ENCODE results near the gene LIN7A.
"Not testable (repeated sequence)": the region's sequence is repeated elsewhere in the genome, so short reads cannot be mapped to it uniquely, and the experiment has no call there.

The LIN7A gene

DNA sequence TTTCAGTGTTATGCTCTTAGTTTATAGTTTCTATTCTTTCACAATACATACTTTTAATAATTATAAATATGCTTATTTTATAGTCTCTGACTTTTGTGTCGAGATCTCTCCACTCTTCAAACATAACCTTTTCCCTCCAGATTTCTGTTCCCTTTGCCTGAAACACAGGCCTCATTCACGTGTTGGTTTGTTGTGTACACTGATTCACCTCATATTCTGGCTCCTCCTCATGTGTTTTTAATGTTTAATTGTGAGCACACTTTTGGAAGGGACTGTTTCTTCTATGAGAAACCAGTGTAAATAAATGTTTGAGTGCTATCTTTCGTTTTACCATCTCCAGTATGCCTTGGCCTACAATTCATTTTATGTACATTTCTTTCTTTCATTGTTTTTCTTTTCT lies 20.1 kb downstream of the LIN7A start:
- DNase-seq: no peak

DNA sequence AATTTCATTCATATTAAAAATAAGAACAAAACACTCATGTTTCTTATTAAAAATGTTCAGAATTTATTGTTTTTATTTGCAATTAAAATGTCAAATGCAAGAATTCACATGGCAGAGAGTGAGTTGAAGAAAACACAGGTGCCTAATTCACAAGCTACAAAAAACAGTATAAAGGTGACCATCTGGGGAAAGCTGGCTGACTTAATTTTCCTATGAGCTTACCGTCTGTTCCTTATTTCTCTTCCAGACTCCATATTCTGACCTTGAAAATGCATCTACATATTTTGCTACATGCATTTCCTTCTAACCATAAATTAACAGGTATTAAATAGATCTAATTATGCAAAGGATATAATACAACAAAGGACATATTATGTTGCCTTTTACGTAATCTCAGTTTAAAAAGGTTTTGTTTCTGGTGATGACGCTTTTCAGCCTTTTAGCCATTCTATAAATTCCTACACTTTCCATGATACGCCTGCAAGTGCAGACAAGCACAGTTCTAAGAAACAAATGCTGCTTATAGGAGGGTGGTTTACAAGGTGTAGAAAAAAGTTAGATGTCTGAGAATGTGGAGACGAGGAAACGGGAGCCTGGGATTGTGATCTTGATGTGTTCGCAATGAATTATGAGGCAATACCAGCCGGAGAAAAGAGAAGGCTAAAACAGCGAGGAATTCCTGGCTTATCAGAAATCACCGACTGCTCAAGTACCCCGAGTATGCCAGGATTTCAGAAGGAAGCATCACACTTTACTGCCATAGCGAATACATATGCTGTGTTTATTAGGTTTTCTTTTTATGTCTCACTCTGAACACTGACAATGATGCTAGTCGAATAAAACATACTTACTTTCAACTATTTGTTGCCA lies 24.6 kb downstream of the LIN7A start:
- no peak for DNase-seq

DNA sequence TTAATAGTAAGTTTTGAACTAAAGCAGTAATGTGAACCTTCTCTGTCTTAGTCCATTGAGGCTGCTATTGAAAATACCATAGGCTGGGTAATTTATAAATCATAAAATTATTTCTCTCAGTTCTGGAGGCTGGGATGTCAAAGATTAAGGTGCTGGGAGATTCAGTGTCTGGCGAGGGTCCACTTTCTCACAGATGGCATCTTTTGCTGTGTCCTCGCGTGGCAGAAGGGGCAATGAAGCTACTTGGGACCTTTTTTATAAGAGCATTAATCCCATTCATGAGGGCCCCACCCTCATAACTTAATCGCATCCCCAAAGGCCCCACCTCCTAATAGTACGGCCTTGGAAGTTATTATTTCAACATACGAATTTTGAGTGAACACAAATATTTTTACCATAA lies 28.4 kb downstream of the LIN7A start:
- DNase-seq: no peak

DNA sequence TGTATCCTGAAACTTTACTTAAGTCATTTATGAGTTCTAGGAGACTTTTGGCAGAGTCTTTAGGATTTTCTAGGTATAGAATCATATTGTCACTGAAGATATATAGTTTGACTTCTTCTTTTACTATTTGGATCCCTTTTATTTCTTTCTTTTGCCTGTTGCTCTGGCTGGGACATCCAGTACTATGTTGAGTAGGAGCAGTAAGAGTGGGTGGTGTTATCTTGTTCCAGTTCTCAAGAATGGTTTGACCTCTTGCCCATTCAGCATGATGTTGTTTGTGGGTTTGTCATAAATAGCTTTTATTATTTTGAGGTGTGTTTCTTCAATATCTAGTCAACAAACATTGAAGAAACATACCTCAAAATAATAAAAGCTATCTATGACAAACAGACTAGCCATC lies 35.0 kb downstream of the LIN7A start:
- no peak for DNase-seq

DNA sequence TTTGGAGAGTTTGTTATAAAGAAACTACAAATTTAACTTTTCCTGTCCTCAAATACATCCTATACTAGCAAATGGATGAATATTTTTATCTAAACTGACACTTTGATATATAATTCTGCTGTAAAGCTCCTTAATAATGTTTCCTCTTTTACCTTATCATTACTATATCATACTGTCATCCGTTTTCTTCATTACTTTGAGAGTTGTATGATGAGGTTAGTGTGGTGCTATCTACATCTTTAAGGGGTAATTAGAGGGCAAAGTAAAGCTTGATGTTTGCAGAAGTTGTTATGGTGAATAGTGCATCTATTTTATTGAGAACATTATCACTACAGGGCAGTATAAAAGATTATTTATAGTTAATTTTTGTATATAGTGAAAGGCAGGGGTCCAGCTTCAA lies 36.1 kb downstream of the LIN7A start:
- no peak for DNase-seq

DNA sequence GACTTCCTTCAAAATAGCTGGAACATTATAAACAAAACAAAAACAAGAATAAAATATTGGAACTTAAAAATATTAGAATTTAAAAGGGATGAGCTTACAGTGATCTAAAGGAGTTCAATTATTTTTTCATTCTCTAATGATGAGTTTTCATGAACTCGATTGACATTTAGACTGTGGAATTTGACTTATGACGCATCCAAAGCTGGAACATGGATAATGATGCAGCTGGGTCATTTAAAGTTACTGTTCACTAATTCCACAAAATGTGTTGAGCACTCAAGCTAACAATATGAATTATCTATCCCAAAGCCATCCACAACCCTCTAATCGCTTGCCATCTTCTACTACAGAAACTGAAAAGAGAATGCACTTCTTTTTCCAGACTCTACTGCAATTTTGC lies 42.5 kb downstream of the LIN7A start:
- no peak for DNase-seq

DNA sequence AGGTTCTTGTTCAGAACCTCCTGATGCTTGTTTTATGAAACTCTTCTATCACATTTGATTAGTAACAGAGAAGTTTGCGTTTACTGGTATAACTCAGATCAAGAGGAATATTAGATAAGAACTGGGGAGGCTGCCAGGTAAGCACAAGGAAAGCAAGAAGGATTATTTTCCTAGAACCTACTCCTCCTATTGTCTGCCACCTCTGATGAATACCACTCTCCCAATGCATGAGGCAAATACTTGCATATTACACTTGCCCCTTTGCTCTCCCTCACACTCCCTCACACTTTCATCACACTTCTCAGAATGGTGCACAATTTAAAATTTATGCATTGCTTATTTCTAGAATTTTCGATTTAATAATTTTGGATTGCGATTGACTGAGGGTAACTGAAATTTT lies 43.6 kb downstream of the LIN7A start:
- no peak for DNase-seq

DNA sequence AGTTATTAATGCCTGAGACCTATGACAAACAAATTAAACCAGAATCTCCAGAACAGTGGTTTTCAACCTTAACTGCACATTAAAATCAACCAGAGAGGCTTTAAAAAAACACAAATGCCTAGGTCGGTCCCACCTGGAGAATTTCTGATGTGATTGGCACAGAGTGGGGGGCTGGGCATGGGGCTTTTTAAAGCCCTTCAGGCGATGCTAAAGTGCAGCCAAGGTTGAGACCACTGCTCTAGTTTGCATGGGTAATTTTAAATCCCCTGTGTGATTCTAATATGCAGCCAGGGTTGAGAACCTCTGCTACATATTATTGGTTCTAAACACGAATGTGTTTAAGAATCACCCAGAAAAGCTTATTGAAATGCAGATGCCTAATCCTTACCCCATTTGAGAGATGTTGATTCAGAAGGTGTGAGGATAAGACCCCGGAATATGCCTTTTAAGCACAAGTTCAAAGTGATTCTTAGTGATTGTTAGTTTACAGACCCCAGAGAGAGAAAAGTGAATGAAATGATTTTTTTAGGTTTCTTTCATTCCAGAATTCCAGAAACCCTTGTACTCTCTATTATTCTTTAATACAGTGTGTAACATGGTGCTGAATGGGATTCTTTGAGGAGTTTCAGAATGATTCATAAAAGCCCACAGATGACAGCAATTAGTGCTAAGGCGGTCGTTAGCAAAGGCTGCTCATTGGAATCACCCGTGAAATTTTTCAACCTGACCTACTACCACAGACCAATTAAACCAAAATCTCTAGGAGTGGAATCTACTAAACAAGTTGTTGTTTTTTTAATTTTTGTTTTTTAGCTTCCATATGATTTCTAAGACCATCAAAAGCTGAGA lies 44.9 kb downstream of the LIN7A start:
- DNase-seq: no peak

DNA sequence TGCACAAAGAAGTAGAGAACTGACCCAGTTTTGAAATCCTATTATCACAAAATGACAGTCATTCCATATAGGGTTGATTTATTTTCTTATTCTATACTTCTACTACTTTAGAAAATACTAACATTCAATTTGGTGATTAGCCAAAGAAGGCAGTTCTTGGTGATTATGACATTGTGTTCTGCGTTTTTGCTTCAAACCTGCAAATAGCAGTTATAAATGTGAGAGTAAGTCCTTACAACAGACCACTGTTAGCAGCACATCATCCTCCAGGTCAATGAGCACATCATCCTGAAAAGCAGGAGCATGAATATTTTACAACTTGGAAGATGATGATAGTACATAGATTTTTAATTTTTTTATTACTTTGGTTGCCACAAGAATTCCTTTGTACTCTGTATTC lies 53.1 kb downstream of the LIN7A start:
- DNase-seq: no peak

DNA sequence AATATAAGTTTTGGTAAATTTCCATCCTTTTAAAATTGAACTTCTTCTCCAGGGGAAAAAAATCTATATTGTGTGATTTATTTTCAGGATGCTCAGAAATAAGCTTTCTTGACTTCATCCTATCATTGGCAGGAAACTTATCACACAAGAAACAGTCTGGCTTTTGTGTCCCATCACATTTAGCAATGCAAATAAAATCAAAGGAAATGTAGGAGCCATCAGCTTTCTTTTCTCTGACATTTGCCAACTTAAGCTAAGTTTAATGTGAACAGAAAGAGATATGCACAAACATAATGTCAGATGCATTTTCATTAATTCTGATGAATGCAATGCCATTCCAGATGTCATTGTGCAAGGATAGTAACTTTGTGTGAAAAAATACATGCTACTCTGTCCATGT lies 56.6 kb downstream of the LIN7A start:
- no peak for DNase-seq

DNA sequence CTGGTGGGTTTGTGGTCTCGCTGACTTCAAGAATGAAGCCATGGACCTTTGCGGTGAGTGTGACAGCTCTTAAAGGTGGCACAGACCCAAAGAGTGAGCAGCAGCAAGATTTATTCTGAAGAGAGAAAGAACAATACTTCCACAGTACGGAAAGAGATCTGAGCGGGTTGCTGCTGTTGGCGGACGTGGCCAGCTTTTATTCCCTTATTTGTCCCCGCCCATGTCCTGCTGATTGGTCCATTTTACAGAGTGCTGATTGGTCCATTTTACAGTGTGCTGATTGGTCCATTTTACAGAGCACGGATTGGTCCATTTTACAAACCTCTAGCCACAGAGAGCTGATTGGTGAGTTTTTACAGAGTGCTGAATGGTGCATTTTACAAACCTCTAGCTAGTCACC lies 59.3 kb downstream of the LIN7A start:
- DNase-seq: not testable (repeated sequence)

DNA sequence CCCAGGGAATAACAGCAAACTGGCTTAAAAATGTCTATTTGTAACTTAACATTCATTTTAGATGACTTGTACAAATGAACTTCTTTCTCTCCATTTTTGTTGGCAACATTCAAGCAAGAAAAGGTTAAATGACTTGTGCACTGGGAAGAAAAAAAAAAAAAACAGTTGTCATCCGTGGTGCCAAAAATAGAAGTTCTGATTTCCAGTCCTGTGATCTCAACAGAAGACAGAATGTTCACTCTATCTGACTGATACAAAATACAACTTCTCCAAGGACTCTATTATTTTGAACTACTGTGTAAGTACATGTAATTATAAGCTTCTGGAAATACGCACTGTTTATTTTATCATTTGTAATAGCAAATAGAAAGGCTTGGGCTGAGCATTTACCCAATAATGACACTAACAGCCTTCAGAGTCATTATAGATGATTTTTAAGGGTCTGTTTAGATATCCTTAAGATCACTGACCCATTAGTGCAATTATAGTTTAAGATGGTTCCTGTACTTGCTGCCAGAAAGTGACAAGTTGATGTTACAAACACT lies 59.9 kb downstream of the LIN7A start:
- DNase-seq: no peak

DNA sequence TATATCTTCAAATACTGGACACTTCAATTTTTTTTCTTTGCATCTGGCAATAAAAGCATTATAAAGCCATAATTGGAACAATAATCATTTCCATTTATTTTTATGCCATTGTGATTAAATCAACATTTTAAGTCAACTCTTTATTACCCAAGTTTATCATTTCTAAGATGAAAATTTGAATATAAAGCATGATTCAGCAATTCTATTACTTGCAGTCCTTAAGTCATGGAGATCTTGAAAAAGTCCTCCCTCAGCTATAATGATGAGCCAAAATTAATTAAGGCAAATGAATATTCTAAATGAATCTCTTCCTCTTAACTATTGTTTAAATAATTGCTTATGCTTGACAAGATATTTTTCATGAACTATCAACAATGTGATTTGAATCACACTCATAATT lies 65.7 kb downstream of the LIN7A start:
- no peak for DNase-seq

DNA sequence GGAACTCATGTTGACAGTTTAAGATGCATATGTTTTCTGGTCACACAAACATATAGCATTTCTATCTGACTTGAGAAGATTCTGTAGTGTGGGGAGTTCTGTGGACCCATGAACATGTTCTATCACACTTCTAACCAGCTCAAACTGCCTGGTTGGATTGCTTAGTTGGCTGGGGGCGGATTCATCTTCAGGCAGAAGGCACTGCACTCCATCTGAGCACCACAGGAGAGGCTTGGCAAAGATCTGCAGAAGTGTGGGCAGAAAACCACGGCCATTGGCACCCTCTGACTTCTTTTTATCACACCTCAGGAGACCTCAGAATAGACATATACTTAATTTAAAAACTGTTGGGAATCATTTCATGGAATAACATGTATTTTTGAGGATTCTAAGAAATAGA lies 68.5 kb downstream of the LIN7A start:
- no peak for DNase-seq

DNA sequence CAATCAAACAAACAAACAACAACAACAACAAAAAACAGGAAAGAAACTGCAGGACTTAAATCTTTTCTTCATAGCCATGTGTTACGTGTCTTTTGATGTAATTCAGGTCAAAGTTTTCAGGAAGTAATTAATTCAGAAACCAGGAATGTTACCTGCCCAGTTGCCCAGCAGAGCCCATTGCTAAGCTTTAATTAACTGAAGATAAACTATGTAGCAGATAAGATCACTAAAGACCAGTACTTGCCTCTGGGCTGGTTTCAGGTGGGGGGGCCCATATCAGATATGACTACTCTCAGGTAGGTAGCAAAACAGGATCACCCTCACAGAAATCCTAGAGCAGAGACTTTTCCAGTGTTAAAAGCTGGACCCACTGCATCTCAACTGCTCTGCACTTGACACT lies 69.2 kb downstream of the LIN7A start:
- DNase-seq: no peak

DNA sequence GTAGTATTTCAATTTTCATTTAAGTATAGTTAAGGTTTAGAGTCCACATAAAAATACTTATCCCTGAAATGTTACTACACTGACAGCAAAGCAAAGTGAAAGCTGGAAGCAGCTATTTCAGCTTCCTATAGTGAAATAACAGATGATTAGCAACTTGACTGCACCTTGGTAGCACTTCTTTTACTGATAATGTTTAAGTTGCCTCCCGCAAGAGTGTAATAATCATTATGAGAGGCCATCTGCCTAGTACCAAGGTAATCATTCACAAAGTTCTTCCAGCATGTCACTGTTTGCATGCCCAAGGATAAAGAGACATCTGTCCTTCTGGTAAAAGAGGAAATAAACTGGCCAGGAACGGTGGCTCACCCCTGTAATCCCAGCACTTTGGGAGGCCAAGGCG lies 69.8 kb downstream of the LIN7A start:
- no peak for DNase-seq

DNA sequence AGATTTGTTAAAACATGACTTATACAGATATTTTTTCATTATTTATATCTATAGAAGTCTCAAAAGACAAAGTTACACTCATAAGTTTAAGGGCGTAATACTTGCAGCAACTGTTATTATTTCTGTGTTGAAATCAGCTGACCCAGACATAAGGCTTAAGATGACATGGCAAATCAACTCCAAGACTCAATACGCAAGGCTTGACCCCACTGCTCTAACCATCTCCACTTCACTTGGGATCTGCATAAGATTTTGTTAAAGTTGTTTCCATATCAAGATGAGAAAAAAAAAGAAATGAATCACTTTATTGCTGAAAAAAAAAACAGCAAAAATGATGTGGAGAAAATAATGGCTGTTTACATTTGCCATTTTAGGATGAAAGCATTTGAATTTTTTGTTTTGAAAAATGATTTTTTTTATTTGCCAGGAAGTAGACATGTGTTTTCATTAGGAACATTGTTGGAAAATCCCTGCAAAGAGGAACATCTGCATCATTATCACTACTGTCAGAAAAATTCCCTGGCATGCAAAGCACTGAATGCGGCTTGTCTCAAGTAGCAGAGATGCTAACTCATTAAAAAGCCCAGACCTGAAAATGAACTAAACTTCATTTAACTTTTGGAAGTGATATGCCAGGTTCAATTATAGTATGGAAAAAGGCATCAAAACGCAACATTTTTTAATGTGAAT lies 73.5 kb downstream of the LIN7A start:
- no peak for DNase-seq

DNA sequence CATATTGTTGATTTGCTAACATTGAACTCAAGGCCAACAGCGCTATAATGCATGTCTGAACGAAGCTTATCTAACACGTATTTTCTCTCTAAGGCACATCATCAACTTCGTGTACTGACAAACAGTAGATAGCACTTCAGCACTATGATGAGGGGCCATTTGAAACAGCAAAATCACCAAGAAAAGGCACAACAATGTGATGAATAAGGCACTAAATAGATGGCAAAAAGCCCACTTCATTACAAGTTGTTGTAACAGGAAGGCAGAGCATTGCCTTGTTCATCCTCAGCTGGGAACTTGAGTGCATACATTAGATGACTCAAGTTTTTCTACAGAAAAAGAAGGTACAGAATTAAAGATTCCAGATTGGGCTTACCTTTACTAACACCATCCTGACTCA lies 75.2 kb downstream of the LIN7A start:
- DNase-seq: no peak

DNA sequence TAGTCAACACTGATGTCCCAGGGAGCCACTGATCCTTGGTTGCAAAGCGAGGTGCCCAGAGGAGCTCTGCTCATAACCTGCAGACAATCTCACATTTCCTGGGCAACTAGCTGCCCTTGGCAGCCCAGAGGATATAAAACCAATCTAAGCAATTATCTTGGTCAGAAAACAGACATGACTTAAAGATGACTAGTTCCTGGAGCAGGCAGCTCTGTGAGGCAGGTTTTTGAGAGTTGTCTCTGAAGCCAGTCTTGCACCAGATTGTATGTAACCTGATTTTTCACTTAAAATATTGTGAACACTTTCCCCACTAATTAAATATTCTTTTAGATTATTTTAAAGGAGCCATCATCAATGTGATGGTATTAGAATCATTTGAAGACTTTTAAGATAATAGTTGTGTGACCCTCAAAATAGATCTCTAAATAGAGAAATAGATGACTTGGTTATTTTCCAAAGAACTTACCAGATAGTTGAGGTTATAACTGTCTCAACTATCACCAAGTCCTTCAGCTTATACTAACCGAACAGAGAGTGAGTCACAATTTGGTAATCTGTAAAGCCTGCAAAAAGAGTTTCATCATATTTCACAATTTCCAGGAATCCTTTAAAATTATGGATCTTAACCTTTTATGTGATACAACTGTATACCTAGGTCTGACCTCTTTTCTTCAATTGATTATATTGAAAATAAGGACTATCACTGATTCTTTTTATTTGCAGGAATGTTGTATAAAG lies 75.9 kb downstream of the LIN7A start:
- DNase-seq: no peak

DNA sequence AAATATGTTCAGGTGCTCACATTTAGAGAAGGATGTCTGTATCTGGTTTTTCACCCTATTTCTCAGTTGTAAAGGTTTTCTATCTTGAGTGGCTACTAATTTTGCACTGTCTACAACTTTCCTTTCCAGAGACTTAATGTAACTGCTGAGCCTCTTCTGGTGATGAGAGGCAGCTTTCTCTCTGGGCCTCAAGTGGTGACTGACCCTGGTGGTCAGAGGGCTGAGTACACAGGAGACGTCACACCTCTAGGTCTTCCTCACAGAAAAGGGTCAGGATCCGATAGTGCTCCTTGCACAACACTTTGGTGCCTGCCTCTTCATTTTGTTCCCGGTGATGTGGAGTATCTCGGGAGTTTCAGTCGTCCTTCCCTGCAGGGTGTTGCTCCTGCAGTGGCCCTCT lies 76.8 kb downstream of the LIN7A start:
- no peak for DNase-seq

DNA sequence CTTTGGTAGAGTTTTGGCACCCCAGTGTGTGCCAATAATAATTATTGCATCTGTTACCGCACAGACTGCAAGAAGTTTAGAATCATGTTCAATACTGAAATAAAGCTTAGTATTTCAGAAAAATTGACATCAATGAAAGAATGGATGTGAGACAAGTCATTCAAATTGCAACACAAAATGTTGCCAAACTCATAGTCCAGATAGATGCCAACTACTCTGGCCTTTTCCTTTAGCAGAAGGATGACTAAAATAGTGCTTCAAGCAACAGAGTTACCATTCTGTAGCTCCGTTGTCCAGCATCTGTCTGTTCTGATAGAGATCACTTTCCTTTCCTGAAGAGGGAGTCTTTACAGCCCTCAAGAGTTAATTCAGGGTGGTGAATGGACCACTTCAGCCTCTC lies 77.5 kb downstream of the LIN7A start:
- DNase-seq: no peak

DNA sequence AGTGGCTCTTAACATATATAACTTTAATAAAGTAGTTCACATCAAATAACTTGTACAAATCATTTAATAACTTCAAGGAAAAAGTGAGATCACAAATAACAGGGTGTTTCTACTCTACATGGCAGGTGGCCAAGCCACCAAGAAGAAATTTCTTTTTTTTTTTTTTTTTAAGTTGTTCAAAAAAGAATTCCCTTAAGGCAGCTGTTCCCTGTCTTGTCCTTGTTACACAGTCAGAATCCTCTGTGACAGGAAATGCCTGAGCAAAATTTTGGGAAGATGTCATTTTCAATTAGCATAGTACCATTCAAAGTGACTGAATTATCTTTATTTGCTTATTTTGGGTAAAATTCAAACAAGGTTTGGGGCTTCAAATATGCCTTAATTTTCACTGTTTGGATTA lies 79.4 kb downstream of the LIN7A start:
- DNase-seq: no peak

DNA sequence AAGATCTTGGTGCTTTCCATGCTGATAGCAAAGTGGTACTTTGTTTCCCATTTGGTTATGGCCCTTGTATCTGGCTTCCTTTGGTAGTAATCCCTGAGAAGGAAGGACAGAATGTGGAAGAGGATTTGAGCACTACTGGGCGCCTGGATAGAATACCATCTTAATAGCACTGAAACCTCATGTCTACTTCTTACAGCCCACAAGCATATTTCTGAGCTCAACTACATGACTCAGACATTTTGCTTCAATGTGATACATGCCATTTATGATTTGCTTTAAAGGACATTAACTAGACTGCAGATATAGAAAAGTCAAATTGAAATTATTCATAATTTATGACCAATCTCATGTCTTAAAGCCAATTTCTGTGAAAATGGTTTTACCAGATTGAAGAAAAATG lies 80.4 kb downstream of the LIN7A start:
- no peak for DNase-seq

Data from stimulated activated naive CD4-positive, alpha-beta T cell treated with Interleukin-2 at 50 U/mL for 16 hours (primary cell).